HTR-8/SVneo (cell line): ENCODE data around the gene KLHL22.
"Not testable (repeated sequence)": the region's sequence is repeated elsewhere in the genome, so short reads cannot be mapped to it uniquely, and the experiment has no call there.

Source experiments
- DNase-seq: peaks from one replicate; pipeline ENCODE4 v3.0.0; 2011; ENCODE audit warnings: low spot score, mixed read lengths; ENCODE audit not compliant: insufficient read length
- FAIRE-seq: peaks from 2 replicates; lab custom pipeline; 2011; peaks lifted over from hg19 to GRCh38; lab: Jason Lieb, UNC

The KLHL22 gene

GRCh38 chr22:20506543-20507252 lies 11.1 kb upstream of the KLHL22 start:
- FAIRE-seq (no peak), DNase-seq (no peak)

- FAIRE-seq, DNase-seq: not testable (repeated sequence)
Observed at GRCh38 chr22:20504293-20504922, 8.8 kb upstream of the KLHL22 start.

- no peak for FAIRE-seq
- DNase-seq, result no peak
Observed at GRCh38 chr22:20503816-20504215, 8.2 kb upstream of the KLHL22 start.

GRCh38 chr22:20499769-20500168 lies 4.2 kb upstream of the KLHL22 start:
- no peak for DNase-seq
- no peak for FAIRE-seq

GRCh38 chr22:20498913-20499312 lies 3.3 kb upstream of the KLHL22 start:
- no peak for FAIRE-seq

GRCh38 chr22:20497426-20497825 lies 1.8 kb upstream of the KLHL22 start:
- FAIRE-seq, result no peak

More at GRCh38 chr22:20498913-20499312, 3.3 kb upstream of the KLHL22 start:
- DNase-seq, result no peak

GRCh38 chr22:20495861-20496681 lies 476 bp upstream of the KLHL22 start:
- DNase-seq (peak; percentile 89), FAIRE-seq (peak; percentile 52)

More at GRCh38 chr22:20497426-20497825, 1.8 kb upstream of the KLHL22 start:
- DNase-seq, result no peak

- FAIRE-seq, result no peak
- DNase-seq, result no peak
Observed at GRCh38 chr22:20491346-20491745, 4.2 kb downstream of the KLHL22 start.

- DNase-seq, result no peak
- no peak for FAIRE-seq
Observed at GRCh38 chr22:20490941-20491307, 4.7 kb downstream of the KLHL22 start.

- FAIRE-seq, result no peak
- no peak for DNase-seq
Observed at GRCh38 chr22:20490183-20490940, 5.2 kb downstream of the KLHL22 start.

- DNase-seq (no peak), FAIRE-seq (no peak)
Observed at GRCh38 chr22:20488946-20489345, 6.6 kb downstream of the KLHL22 start.

- DNase-seq (no peak), FAIRE-seq (no peak)
Observed at GRCh38 chr22:20487715-20488114, 7.9 kb downstream of the KLHL22 start.

GRCh38 chr22:20486229-20486628 lies 9.4 kb downstream of the KLHL22 start:
- no peak for FAIRE-seq
- DNase-seq, result no peak

- DNase-seq (no peak), FAIRE-seq (no peak)
Observed at GRCh38 chr22:20484948-20485683, 10.5 kb downstream of the KLHL22 start.

GRCh38 chr22:20483771-20484170 lies 11.8 kb downstream of the KLHL22 start:
- FAIRE-seq, result no peak
- DNase-seq, result no peak

GRCh38 chr22:20483143-20483506 lies 12.5 kb downstream of the KLHL22 start:
- not testable (repeated sequence) for FAIRE-seq, DNase-seq

GRCh38 chr22:20479612-20480196 lies 15.9 kb downstream of the KLHL22 start:
- FAIRE-seq, result no peak
- DNase-seq, result no peak

- FAIRE-seq, DNase-seq: not testable (repeated sequence)
Observed at GRCh38 chr22:20478059-20478458, 17.5 kb downstream of the KLHL22 start.

- FAIRE-seq, DNase-seq: not testable (repeated sequence)
Observed at GRCh38 chr22:20475569-20475968, 20.0 kb downstream of the KLHL22 start.
